Measurements from ENCODE around the gene NRIP1. TPM values are rescaled to one million over a fixed set of nuclear protein-coding genes. Genes with fewer than 3 reads are reported as not detected.
"Not testable (repeated sequence)": the region's sequence is repeated elsewhere in the genome, so short reads cannot be mapped to it uniquely, and the experiment has no call there.

The NRIP1 gene
- polyA plus RNA-seq, 3 donors: 59.9 to 71.6 (median 67.4) TPM

DNA sequence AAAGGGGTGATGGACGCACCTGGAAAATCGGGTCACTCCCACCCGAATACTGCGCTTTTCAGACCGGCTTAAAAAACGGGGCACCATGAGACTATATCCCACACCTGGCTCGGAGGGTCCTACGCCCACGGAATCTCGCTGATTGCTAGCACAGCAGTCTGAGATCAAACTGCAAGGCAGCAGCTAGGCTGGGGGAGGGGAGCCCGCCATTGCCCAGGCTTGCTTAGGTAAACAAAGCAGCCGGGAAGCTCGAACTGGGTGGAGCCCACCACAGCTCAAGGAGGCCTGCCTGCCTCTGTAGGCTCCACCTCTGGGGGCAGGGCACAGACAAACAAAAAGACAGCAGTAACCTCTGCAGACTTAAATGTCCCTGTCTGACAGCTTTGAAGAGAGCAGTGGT, 137.5 kb downstream of the NRIP1 start:
- not testable (repeated sequence) for DNase-seq (ENCODE audit: low read depth in 3 of 3, low spot score in 2 of 3)

DNA sequence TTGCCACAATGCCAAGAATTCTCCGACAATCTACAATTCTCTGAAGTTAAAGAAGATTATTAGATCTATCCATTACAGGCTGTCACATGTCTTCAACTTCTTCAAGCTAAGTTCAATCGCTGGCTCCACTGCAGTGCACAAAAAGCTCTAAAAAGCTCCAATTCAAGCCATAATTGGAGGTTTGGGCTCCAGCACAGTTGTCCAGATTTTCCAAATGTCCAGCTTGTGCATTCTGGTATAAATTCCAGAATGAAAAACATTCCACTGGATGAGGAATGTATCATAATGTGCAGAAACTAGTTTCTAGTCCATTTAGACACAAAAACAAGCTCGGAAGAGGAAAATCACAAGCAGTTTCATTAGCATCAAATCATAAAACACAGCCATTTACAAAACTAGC, 138.6 kb downstream of the NRIP1 start:
- DNase-seq (ENCODE audit: low read depth in 3 of 3, low spot score in 2 of 3): no peak

DNA sequence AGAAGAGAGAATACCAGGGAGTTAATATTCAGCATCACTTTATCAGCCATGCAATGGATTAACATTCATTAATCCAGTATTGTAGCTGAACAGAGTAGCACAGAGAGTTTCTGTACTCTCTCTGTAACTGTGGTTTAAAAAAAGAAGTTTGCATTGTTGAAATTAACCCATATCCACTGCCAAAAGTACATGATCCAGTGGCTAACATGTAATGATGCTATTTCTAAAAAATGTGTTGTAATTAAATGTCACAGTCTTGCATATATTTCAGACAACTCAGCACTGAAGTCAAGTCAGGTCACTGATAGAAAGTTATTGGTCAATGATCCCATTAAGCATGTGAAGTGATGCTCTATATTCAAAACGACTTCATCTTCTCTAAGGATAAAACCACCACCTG, 141.3 kb downstream of the NRIP1 start:
- no peak for DNase-seq (ENCODE audit: low read depth in 3 of 3, low spot score in 2 of 3)

DNA sequence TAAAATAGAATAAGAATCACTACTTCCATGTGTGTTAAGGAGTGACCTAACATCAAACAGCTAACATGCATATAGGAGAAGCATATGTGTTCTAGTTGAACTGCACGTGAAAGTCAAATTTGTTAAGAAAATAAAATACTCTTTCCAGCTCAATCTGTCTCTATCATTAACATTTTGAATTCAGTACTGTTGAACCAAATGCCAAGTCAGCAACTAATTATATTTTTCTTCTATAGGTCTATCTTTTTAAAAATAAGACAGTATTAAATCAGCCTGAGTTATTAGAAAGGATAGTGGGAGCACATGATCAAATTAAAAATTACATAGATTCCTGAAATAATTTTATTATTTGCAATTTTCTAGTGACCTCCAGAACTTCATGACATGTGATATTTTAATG, 141.8 kb downstream of the NRIP1 start:
- no peak for DNase-seq (ENCODE audit: low read depth in 3 of 3, low spot score in 2 of 3)

DNA sequence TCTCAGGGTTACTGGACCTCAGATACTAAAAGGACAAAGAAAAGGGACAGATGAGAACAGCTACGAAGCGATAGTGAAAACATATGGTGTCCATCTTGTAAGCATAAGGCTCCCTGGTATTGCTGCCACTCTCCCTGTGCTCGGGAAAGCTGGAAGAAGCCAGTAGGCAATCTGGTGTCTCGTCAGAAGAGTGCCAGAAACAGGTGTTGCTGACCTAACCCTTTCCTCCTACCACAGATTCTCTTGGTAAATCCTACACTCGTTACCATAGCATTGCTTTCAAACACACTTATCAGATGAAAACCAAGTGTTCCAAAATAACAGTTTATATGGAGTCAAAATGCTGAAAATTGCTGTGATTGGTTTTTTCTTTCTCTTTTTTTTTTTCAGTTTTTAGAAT, 146.3 kb downstream of the NRIP1 start:
- DNase-seq (ENCODE audit: low read depth in 3 of 3, low spot score in 2 of 3): no peak

DNA sequence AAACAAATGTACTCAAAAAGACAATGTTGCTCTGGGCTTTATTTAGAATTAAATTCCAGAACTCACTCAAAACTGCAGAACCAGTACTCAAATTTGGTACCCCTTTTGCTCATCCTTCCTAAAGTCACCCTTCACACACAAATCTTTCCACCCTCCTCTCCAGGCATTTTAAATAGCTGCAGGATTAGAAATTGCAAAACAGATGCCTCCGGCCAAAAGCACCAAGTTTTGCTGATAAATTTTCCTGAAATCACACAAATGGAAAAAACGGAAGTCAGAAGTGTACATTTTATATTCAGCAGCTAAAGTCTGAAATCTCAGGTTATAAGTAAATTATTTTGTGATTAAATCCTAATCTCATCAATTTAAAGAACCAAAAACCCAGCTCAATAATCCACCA, 147.0 kb downstream of the NRIP1 start:
- no peak for DNase-seq (ENCODE audit: low read depth in 3 of 3, low spot score in 2 of 3)

DNA sequence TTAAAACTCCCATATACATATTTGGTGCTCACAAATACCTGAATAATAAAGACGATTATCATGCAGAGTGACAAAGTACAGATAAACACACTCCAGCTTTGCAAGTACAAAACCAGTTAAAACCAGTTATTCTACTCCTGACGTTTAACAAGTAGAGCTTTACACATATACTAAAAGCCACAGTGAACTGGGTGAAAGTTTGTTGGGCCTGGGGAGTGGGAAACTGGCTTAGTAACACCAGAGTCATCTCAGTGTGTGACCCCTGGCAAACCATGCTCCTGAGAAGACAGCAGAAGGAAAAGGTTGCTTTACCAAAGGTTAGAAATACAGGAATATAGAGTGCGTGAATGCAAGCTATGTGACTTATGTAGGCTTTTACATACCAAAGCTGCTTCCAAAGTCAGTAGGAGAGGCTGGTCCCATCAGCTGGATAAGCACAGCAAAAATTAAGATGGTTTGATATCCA, 148.1 kb downstream of the NRIP1 start:
- DNase-seq (ENCODE audit: low read depth in 3 of 3, low spot score in 2 of 3): no peak

DNA sequence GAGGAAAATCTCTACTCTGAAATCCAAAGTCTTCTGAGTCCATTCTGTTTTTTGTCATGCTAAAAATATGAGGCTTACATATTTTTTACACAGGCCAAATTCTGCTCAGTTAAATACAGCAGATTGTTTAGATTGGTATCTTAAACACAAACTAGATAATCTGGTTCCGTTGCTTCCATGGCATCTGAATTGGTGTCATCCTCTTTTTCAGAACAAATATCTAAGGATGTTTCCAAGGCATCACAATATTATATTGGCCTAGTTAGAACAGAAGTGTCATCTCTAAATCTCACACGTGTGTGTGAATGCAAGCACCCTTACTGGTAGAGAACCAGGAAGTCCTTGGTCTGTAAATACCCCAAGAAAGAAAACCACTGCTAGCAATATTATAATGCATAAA, 151.2 kb downstream of the NRIP1 start:
- DNase-seq (ENCODE audit: low read depth in 3 of 3, low spot score in 2 of 3): no peak

DNA sequence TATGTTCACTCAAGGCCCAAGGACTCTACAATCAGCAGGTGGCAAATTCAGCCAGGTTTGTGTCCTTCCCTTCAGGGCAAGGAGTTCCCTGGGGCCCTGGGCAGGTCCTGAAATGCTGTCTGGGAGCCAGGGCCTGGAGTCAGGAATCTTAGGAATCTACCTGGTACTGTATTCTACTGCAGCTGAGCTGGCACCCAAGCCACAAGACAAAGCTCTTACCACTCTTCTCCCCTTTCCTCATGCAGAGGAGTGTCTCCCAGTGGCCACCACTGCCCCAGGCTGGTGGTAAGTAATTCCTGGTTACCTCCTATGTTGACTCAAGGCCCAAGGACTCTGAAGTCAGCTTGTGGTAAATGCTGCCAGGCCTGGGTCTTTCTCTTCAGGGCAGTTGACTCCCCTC, 153.4 kb downstream of the NRIP1 start:
- DNase-seq (ENCODE audit: low read depth in 3 of 3, low spot score in 2 of 3): no peak
